A204.1 (cell line): ENCODE results near the gene SHISAL1.

ENCODE experiments used
- FAIRE-seq: peaks from 2 replicates; lab custom pipeline; 2012; peaks lifted over from hg19 to GRCh38; lab: Jason Lieb, UNC

SHISAL1 gene

GRCh38 chr22:44342347-44342956 lies 29.7 kb upstream of the SHISAL1 start:
- no peak for FAIRE-seq

GRCh38 chr22:44341431-44342346 lies 28.9 kb upstream of the SHISAL1 start:
- FAIRE-seq, result no peak

DNA sequence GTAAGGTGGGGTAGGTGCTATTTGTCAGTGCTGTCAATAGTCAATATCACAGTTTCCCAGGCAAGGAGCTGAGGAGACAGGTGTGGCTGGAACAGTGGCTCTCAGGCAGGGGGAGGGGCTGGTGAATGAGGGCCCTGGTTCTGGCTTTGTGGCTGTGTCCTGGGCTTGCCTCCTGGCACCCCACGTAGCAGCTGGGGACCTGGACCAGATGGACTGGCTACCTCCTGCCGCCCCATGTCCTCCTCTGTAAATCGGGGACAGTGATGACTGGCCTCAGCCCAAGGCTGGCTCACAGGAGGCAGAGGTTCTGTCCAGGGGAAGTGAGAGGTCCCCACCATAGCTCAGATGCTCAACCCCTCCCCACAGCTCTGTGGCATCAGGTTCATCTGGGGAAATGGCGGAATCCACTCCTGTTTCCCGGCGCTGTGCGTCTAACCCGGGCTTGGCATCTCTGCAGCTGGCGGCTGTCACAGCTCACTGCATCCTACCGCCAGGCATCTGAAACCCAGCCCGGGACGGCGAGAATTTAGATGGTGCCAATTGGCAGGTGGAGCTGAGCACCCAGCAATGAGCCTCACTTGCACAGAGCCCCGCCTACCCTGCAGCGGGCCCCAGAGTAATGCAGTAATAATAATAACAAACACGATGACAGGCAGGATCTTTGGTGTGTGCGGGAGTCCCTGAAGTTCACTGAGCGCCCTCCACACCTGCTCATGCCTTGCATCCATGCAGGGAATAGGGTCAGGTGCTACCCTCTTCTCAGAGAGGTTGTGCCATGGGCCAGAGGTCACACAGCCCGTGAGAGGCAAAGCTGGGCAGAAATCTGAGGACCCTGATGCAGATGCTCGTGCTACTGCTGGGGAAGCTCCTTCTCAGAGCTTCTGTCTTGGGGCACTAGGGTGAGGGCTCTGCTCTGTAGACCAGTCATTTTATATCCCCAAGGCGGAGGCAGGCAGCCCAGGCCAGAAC lies 27.8 kb upstream of the SHISAL1 start:
- FAIRE-seq, result no peak

DNA sequence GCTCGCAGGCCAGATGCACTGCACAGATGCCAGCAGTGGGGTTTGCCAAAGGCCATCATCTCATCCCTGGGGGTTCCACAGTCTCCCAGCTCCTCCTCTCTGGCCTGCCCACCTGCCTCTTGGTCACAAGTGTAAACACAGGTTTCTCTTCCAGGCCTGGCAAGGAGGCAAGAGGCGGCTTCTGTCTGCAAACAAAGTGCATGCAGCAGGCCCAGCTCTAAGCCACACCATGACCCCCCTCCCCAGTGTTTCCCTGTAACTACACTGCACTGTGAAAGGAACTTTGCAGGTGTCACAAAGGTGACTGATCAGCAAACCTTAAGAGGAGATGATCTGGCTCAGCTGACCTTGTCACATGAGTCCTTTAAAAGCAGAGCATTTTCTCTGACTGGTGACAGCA lies 26.2 kb upstream of the SHISAL1 start:
- FAIRE-seq, result no peak

DNA sequence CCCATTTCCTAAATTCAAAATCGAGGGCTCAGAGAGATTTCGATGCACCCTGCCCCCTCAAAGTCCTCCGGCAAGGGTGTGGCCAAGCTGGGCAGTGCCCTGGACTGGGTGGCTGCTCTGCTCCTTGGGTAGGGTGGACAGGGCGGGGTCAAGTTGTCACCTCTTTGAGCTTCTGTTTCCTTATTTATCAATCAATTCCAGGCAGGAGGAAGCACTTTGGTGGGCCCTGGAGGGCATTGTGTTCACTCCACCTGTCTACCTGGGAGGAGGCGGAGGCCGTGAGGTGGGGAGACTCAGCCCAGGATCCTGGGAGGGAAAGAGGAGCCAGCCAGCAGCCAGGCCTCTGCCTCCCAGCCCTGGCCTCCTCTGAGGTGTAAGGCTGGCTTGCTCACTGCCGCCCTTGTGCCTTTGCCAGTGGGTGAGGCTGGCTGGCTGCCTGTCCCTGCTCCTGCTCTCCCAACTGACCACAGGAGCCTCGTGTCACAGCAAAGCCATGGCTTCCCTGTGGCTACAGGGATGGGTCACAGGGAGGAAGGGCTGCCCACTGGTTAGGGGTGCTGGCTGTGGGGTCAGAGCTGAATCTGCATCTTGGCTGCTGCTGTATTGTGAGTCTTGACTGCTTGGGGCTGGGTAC lies 25.5 kb upstream of the SHISAL1 start:
- FAIRE-seq, result no peak

GRCh38 chr22:44337678-44338004 lies 24.9 kb upstream of the SHISAL1 start:
- FAIRE-seq, result no peak

GRCh38 chr22:44336962-44337677 lies 24.4 kb upstream of the SHISAL1 start:
- no peak for FAIRE-seq

DNA sequence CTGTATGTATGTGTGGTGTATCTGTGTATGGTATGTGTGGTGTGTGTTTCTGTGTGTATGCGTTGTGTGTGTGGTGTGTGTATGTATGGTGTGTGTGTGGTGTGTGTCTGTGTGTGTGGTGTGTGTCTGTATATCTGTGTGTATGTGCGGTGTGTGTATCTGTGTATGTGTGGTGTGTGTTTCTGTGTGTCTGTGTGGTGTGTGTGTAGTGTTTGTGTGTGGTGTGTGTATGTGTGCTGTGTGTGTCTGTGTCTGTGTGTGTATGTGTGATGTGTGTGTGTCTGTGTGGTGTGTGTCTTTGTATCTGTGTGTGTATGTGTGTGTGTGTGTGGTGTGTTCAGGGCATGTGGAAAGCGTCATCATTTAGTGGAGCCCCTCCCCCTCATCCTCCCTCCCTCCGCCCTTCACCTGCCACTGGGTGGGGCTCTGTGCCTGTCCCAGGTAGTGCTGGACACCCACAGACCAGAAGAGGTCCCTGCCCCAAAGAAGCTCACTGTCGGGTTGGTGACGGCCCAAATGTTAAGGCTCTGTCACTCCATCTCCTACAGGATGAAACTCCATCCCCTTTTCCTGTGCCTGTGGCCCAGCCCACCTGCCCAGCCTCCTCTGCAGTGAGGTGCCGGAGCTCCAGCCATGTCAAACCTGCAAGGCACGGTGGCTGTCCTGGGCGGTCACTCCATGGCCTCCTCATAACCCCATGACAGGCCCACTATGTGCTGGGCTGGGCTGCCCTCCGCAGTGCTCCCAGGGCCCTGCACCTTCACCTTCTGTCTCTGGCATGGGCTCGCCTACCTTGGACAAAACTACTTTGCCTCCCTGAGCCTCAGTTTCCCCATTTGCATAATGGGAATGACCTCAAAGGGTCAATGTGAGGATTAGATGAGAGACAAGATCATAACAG lies 23.4 kb upstream of the SHISAL1 start:
- no peak for FAIRE-seq

- no peak for FAIRE-seq
Observed at GRCh38 chr22:44335066-44335839, 22.5 kb upstream of the SHISAL1 start.

DNA sequence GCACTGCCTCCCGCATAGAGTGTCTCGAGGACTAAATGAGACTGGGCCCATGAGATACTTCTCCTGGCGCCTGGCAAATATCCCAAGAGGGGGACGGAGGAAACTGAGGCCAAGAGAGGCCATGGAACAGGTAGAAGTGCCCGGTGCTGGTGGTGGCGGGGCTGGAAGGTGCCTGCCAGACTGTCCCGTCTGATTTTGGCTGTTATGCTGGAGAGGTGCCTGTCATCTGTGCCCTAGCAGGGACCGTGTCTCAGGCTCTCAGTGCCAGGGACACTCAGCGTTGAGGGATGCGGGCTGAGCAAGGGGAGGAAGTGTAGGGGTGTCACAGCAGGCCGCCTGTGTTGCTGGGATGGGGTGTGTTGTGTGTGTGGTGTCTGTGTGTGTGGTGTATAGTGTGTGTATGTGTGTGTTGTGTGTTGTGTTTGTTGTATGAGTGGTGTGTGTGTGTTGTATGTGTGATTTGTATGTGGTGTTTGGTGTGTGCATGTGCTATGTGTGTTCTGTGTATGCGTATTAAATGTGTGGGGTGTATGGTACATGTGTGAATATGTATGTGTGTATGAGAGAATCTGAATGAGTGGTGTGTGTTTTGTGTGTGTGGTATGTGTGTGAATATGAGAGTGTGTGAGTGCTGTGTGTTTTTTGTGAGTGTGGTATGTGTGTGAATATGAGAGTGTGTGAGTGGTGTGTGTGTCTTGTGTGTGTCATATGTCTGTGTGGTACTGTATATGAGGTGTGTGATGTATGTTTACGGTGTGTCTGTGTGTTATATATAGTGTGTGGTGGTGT lies 21.3 kb upstream of the SHISAL1 start:
- no peak for FAIRE-seq

- FAIRE-seq, result no peak
Observed at GRCh38 chr22:44332946-44333345, 20.2 kb upstream of the SHISAL1 start.

GRCh38 chr22:44331881-44332714 lies 19.3 kb upstream of the SHISAL1 start:
- FAIRE-seq, result no peak

GRCh38 chr22:44330744-44331660 lies 18.3 kb upstream of the SHISAL1 start:
- no peak for FAIRE-seq

DNA sequence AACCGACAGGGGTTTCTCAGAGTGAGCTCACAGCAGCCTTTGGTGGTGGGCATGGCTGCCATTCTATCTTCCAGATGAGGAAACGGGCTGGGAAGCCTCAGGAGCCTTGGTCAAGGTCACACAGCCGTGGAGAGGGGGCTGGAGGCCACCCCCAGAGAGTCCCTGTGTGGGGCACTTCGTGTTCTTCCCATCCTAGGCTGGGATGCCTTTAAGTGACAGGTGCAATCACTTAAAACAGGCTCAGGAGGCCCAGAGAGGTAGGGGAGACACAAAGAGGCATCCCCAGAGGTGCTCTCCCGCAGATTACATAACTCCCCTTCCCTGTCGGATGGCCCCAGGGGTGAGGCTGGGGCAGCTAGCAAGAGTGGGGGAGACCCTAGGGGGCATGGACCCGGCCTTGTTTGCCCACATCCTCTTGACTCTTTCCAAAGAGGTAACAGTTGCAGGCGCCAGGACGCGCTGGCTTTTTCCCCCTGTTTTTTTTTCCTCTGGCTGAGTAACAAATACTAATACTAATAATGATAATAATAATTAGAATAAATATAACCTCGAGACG lies 17.5 kb upstream of the SHISAL1 start:
- FAIRE-seq, result no peak

DNA sequence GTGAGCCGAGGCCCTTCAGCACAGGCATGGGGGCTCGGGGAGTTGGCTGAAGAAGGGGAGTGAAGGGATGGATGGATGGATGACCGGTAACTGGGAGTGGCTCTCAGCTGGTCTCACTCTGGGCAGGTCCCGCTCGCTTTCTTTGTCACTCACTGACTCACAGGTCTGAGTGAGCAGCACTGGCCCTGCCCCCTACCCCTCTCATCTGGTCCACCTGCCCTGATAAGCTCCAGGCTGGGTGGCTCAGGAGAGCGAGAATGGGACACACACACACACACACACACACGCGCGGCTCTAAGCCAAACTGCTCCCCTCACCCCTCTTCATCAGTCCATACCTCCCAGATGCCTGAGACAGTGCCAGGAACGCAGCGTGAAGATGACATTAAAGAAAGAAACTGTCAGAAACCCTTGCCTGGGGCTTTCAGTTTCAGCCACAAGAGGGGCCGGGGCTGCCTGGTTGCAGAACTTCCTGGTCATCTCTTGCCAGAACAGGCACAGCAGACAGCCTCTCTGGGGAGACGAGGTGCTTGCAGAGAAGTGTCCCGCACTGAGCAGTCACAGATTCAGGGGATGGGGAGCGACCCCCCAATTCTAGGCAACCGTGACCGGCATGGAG lies 16.5 kb upstream of the SHISAL1 start:
- no peak for FAIRE-seq

DNA sequence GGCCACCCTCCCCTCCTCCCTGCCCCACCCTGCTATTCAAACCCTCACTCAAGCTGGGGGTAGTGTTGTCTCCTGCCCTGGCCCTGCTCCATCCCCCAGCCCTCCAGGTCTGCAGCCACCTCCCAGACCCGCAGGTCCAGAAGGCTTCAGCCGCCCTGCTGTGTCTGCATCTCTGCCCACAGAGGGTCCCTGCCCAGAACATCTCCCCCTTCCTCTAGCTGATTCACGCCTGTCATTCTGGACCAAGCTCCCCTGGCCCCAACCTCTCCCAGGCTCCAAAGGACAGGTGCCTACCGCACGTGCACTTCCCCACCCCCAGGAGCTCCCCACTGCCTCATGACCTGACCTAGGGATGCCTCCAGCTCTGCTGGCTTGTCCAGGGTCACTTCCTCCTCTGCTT lies 16.0 kb upstream of the SHISAL1 start:
- FAIRE-seq, result no peak
